ENCODE measurements around the gene PER2.

DNA sequence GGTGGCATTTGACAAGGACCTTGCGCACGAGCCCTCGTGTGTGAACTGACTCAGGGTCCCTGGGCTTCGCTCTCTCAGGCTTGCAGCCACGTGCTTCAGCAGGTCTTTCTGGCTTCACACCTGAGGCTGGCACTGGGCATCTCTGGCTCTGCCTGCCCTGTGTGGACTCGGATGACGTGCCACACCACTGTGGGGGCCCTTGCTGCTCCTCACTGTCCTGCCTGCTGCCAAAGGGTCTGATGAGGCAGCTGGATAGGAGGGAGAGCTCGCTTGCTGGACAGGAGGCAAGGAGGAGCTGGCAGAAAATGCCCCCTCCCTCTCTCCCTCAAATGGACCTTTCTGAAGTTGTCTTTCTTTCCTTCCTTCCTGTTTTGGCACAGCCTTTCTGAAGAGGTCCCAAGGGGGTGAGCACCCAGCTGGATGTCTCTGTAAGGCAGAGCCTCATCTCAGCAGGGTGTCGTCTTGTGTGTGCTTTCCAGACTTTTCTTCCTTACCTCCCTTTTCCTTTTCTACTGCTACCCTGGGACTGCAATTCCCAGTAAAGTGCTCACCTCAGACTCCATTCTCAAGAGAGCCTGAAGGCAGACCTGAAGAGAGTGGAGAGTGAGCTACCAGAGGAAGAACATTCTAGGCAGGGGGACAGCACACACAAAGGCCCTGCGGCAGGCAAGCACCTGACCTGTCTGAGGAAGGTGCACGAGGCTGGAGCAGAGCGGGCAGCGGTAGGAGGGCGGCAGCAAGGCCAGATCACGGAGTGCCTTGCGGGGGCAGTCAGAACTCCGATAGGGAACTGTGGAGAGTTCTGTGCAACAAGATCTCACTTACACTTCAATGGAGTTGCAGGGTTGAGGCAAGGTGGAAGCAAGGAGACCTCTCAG lies 5.3 kb downstream of the PER2 start:
- TF ChIP-seq POLR2AphosphoS5 (IDR thresholded peaks at IDR 0.05; ENCODE audit: insufficient read depth, low read depth, low read length) = no peak
- TF ChIP-seq, protein P1, sequence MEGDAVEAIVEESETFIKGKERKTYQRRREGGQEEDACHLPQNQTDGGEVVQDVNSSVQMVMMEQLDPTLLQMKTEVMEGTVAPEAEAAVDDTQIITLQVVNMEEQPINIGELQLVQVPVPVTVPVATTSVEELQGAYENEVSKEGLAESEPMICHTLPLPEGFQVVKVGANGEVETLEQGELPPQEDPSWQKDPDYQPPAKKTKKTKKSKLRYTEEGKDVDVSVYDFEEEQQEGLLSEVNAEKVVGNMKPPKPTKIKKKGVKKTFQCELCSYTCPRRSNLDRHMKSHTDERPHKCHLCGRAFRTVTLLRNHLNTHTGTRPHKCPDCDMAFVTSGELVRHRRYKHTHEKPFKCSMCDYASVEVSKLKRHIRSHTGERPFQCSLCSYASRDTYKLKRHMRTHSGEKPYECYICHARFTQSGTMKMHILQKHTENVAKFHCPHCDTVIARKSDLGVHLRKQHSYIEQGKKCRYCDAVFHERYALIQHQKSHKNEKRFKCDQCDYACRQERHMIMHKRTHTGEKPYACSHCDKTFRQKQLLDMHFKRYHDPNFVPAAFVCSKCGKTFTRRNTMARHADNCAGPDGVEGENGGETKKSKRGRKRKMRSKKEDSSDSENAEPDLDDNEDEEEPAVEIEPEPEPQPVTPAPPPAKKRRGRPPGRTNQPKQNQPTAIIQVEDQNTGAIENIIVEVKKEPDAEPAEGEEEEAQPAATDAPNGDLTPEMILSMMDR (IDR thresholded peaks at IDR 0.05; ENCODE audit: extremely low read depth in 1 of 2, insufficient read depth in 1 of 2, low read depth in 1 of 2, low read length in 2 of 2) = no peak
- TF ChIP-seq GATA2 (IDR thresholded peaks at IDR 0.05; ENCODE audit: insufficient read depth, insufficient read length, low read depth, low read length) = no peak
